Measurements from ENCODE around the gene GFOD1.
"Not testable (repeated sequence)": the region's sequence is repeated elsewhere in the genome, so short reads cannot be mapped to it uniquely, and the experiment has no call there.

Gene GFOD1

GRCh38 chr6:13511913-13512717 lies 24.7 kb upstream of the GFOD1 start:
- no peak for DNase-seq (ENCODE audit: low spot score)

DNA sequence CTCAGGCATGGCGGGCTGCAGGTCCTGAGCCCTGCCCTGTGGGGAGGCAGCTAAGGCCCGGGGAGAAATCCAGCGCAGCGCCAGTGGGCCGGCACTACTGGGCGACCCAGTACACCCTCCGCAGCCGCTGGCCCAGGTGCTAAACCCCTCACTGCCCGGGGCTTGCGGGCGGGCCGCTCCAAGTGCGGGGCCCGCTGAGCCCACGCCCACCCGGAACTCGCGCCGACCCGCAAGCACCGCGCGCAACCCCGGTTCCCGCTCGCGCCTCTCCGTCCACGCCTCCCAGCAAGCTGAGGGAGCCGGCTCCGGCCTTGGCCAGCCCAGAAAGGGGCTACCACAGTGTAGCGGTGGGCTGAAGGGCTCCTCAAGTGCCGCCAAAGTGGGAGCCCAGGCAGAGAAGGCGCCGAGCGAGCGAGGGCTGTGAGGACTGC lies 23.8 kb upstream of the GFOD1 start:
- not testable (repeated sequence) for DNase-seq (ENCODE audit: low spot score)

DNA sequence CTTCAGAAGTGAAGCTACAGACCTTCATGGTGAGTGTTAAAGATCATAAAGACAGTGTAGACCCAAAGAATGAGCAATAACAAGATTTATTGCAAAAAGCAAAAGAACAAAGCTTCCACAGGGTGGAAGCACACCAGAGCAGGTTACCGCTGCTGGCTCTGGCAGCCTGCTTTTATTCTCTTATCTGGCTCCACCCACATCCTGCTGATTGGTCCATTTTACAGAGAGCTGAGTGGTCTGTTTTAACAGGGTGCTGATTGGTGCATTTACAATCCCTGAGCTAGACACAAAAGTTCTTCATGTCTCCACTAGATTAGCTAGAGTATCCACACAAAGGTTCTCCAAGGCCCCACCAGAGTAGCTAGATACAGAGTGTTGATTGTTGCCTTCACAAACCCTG lies 23.0 kb upstream of the GFOD1 start:
- DNase-seq (ENCODE audit: low spot score): not testable (repeated sequence)

DNA sequence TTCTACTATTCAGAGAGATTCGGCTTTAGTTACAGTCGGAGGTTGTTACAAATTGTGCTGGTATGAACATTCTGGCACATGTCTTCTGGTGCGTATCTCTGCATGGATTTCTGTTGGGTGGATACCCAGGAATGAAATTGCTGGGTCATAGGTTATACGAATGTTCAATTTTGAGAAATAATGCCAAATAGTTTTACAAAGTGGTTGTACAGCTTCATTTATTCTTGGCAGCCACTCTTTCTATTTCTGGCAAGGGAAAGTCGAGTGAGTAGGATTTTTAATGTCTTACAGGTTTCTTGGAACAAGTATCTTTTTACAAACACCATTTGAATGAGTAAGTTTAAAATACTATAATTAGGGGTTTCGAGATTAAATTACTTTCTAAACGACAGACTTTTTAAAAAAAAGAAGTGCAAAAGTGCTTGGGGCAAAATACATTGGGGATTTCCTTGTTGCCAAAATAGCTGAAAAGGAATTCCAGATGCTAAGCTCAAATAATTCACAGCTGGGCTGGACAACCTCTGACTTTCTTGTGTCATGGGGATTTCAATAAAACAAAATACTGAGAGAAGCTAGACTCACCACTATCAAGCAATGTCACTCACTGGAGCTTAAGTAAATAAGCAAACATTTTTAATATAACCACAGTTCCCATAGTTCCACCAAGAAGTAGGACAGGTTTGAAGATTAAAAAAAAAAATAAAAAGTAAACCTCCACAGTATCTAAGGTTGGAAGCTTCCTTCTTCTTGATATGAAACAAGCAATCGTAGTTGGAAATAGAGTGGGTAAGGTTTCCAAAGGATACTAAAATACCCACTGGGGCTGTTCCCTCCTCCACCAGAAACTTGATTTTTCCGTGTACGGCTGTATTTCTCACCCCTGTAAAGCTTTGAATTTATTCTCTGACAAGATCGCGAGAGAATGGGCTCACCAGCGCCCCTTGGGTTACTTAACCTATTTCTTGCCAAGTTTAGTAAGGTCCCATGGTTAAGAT lies 21.6 kb upstream of the GFOD1 start:
- DNase-seq (ENCODE audit: low spot score): no peak

DNA sequence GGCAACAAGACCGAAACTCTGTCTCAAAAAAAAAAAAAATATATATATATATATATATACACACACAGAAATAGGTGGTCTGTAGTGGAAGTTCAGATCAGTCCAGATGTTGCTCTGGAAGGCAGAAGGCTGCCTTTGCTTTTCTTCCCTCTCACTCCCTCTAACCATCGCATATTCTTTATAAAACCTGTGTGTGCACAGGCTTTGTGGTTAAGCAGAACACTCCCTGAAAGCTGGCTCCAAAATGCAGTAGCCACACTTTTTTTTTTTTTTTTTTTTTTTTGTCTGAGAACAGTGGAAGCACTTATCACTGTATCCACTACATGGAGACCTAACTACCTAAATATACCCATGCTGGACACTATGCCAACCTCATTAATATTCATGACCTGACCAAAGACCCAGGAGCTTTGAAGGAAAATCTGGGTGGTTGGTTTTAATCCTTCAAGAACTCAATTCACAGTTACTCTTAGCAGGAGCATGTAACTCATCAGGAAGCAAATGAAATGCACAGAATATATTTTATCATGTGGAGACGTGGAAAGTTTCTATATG lies 20.0 kb upstream of the GFOD1 start:
- no peak for DNase-seq (ENCODE audit: low spot score)

GRCh38 chr6:13505345-13505734 lies 17.9 kb upstream of the GFOD1 start:
- no peak for DNase-seq (ENCODE audit: low spot score)

GRCh38 chr6:13504611-13505344 lies 17.4 kb upstream of the GFOD1 start:
- no peak for DNase-seq (ENCODE audit: low spot score)

GRCh38 chr6:13500915-13501314 lies 13.5 kb upstream of the GFOD1 start:
- DNase-seq (ENCODE audit: low spot score): no peak

- DNase-seq (ENCODE audit: low spot score): no peak
Measured at GRCh38 chr6:13500264-13500663, 12.9 kb upstream of the GFOD1 start.

DNA sequence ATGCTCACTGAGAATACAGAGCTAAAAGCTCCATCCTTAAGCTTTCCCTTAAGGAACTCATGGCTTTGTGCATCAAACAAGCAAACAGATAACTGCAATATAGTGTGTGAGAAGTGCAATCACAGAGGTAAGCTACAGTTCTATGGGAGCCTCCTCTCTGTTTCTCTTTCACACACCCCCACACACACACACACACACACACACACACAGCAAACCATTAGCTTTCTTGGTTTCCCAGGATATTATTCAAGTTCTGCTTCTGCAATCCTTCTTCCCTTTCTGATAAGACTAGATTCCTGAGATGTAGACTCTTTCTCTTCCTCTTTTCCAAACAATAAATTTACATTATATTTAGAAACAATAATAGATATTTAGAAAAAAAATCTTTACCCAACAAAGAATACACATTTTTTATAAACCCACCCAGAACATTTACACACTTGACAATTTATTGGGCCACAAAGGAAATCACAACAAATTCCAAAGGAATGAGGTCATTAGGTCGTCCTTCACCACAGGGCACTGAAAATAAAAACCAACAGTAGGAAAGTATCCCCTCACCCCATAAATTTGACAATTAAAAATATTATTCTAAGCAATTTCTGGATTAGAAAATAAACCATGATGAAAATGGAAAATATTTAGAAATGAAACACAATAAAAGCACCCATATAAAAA lies 9.3 kb upstream of the GFOD1 start:
- DNase-seq (ENCODE audit: low spot score): no peak

DNA sequence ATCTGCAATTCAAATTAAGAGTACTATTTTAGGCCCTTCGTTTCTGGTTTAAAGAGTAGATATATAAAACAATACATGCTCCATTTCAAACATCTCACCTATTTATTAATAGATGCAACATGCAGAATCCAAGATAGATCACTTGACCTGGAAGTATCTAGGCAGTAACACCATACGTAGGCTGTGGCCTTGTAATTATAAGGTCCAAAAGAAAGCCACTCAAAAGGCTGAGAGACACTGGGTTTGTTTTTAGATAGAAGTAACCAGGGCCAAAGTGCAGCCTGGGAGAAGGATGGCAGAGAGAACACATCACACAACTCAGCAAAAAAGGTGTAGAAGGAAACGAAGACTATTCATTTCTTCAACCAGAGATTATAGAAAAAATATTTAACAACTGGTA lies 8.4 kb upstream of the GFOD1 start:
- no peak for DNase-seq (ENCODE audit: low spot score)

DNA sequence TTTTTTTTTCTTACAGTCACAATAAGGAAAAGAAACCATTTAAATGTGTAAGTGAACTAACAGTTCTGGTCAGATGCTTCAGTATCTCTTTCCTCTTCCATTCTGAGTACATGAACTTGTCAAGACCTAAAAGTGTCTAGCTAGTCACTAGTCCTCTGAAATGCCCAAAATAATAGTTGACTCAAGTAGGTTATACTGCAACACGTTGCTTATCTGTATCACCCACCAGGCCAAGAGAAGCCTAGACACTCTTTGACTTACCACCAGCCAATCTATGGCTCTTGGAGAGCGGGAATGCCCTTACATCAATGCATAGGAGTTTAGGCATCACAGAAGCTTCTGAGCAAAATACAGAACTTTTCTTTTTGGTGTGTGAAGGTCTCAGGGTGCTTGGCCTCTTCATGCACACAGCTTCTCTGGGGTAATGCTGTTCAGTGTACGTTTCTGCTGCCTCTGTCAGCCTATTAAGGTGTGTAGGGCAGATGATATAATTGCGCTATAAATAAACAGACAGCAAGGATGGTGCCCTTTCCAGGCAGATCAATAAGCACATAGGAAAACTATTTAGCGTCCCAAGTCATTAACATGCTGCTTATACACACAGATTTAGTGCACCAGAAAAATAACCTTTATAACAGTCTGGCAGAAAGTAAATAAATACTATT lies 7.8 kb upstream of the GFOD1 start:
- no peak for DNase-seq (ENCODE audit: low spot score)

- no peak for DNase-seq (ENCODE audit: low spot score)
Measured at GRCh38 chr6:13494137-13494536, 6.7 kb upstream of the GFOD1 start.

- DNase-seq (ENCODE audit: low spot score): no peak
Measured at GRCh38 chr6:13493147-13493546, 5.7 kb upstream of the GFOD1 start.

GRCh38 chr6:13492357-13492756 lies 5.0 kb upstream of the GFOD1 start:
- no peak for DNase-seq (ENCODE audit: low spot score)

DNA sequence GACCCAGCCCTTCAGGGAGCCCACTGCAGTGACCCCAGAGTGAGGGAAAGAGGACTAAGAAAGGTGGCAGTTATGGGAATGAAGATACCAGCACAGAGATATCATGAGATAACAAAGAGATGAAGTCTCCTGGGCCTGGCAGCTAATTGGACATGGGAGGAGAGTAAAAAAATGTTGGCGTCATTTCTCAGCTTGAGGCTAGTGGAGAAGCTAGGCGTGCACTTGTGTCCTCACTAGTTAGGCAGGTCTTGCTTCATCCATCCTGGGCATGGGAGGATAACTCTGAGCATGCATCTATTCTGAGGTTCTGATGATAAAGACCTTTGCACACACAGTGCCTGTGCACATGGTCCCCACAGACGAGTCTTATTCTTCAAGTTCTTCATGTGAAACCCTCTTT lies 4.1 kb upstream of the GFOD1 start:
- DNase-seq (ENCODE audit: low spot score): no peak

GRCh38 chr6:13490402-13490801 lies 3.0 kb upstream of the GFOD1 start:
- DNase-seq (ENCODE audit: low spot score): no peak

GRCh38 chr6:13488896-13489237 lies 1.5 kb upstream of the GFOD1 start:
- DNase-seq (ENCODE audit: low spot score): no peak

DNA sequence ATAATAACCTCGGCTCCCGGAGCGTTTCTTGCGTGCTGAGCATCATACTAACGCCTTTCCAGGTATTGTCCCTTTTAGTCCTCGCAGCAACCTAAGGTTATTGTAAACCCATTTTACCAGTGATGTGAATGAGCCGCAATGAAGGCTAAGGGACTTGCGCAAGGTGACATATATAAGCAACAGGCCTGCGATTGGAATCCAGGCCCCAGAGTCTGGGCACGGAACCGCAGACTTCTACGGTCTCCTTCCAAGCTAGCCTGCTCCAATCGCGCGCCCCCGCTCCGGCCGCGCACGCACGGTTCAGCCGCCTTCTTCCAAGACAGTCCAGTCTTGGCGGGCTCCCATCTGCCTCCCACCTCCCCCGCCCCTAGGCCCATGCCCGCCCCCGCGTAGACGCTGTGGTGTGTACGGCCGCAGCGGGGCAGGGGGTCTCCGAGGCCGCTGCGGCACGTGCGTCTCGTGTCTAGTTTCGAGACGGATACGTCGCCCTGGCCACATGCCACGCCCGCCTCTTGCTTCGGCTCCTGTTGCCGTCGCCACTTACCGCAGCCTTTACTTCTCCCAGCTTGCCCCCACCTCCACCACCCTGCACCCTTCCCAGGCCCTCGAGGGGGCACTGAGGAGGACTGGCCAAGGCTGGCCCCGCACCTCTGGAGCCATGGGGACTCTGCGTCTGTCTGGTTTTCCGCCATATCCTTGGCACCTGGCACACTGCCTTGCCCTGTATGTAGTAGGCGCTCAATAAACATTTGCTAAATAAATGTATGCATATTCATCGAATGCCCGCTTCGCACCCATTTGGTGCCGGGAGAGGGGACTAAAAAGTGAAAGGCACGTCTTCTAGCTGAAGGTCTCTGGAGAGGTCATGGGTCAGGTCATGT lies 855 bp upstream of the GFOD1 start:
- no peak for DNase-seq (ENCODE audit: low spot score)

DNA sequence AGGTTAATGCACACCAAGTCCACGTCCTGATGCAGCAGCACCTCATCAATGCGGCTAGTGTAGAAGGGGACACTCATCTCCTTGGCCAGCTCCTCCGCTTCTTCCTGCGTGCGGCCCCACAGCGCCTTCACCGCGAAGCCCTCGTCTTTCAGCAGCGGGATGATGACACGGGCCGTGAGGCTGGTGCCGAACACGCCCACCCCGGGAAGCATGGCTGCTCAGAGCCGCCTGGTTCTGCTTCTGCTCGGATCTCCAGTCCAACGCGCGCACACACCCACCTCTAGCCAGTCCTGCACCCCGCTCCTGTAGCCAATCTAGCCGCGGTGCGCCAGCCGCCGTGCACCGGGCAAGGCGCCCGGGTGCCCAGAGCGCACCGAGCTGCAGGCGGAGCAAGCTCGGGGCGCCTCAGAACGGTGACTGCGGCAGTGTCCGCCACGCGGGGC lies 700 bp downstream of the GFOD1 start:
- peak; percentile 31 for DNase-seq (ENCODE audit: low spot score)

All from HuH-7 (cell line).